COLO829 (cell line): ENCODE data around the gene FAM234A.
"Not testable (repeated sequence)": the region's sequence is repeated elsewhere in the genome, so short reads cannot be mapped to it uniquely, and the experiment has no call there.

Experiments
- DNase-seq: peaks from one replicate; pipeline ENCODE4 v3.0.0; 2012; ENCODE audit warnings: low spot score

FAM234A gene

DNA sequence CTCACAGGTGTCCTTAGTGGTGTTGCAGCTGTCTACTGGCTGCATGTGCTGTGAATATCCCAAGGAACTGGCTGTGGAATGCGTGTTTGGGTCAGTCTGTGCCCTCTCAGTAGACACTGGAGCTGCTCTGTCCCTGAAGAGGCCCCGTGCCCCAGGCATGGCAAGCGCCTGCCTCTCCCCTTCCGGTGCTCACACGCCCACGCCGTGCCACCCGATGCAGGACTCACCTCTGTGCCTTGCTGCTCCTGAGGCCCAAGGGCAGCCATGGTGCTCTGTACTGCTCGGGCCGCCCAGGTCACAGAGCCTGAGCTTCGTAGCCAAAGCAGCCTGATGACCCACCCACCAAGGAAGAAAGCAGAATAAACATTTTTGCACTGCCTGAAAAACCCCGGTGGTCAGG, 31.1 kb downstream of the FAM234A start:
- DNase-seq = peak; percentile 17

DNA sequence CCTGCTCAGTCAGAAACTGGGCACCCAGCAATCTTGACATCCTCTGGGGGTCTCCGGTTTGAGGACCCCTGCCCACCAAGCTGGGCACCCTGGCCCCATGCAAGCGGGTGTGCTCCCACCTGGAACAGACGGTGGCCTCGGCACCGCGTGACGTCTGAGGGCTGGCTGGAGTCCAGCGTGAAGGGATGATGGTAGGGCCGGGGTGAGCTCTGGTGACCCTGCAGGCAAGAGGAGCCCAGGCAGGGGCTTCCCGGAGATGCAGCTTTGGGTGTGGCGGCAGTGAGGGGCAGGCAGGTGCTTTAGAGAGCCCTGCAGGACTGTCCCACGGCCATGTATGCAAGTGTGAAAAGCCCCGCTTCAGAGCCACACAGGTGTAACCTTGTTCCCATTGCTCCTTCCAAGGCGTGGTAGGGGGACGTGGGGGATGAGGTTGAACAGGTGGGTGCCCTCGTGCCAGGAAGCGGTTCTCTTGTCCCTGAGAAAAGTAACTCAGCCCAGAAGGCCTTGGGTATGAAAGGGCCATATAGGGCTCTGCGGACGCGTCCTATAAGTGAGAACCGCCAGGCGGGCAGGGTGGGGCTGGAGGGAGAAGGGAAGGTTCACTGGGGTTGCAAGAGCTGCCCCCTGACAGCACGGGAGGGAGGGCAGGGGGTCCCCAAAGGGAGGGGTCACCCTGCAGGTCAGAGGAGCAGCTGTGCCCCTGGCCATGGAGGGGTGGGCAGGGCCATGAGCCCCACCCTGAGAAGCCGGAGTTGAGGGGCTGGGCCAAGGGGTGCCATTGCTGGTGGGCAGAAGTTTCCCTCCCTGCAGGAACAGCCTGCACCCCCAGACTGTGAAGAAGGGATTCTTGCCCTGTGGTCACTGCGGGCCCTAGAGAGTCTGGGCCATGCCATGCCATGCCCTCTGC, 31.9 kb downstream of the FAM234A start:
- DNase-seq = no peak

GRCh38 chr16:267562-267961, 32.9 kb downstream of the FAM234A start:
- not testable (repeated sequence) for DNase-seq

- no peak for DNase-seq
Observed at GRCh38 chr16:268141-269053, 33.8 kb downstream of the FAM234A start.

DNA sequence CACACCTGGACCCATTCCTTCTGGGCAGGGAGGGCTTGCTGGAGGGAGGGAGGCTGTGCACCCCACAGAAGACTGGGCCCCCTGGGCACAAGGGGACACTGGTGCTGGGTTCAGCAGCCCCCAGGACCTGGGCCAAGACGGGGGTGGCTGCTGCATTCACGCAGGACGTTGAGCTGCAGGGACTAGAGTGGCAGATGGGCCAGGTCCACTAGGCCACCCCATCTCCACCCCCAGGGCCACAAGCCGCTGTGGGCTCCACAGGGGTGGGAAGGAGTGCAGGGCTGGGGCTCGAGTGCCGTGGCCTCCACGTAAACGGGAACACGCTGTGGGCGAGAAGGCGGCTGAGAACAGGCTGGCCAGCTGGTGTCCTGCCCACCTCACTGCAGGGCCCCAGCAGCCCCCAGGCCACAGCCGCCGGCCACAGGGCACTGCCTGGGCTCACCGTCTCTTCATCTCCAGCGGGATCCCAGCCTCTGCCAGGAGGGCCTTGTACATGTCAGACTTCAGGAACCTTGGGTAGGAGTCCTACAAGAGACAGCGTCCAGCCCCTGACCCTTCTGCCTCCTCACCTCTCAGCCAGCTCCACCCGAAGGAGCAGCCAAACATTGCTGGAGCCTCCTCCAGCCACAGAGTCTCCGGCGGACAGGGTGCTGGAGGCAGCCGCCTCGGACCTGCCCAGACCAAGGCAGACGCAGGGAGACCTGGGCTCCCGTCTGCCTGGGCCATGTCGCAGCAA, 34.6 kb downstream of the FAM234A start:
- no peak for DNase-seq

GRCh38 chr16:270381-271255, 36.0 kb downstream of the FAM234A start:
- DNase-seq = no peak

- DNase-seq = no peak
Observed at GRCh38 chr16:272633-273546, 38.3 kb downstream of the FAM234A start.

- no peak for DNase-seq
Observed at GRCh38 chr16:273547-274421, 39.2 kb downstream of the FAM234A start.

GRCh38 chr16:275041-275641, 40.5 kb downstream of the FAM234A start:
- no peak for DNase-seq

DNA sequence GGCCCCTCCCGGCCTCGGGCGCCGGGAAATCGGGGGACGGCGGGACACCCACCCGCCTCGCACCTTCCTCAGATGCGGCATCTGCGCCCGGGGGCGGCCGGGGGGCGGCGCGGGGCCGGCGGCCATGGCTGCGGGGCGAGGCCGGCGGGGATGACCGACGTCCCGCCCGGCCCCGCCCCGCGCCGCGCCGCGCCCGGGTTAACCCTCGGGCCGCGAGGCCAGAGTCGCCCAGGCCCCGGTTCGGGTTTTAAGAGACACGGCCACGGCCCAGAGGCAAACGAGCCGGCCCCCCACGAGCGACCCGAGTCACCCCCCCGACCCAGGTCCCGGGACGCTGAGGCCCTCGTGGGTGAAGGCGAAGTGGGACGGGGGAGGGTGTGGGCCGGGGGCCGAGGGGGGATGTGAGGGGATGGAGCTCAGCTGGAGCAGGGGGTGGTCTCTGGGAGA, 41.2 kb downstream of the FAM234A start, which contains the start of gene RGS11:
Gene RGS11 (minus strand): TSS at position 159 of the 447 bp plus-strand sequence. CDS start 33 bp downstream, at position 126.
- no peak for DNase-seq

GRCh38 chr16:276426-277077, 41.9 kb downstream of the FAM234A start:
- DNase-seq = no peak

DNA sequence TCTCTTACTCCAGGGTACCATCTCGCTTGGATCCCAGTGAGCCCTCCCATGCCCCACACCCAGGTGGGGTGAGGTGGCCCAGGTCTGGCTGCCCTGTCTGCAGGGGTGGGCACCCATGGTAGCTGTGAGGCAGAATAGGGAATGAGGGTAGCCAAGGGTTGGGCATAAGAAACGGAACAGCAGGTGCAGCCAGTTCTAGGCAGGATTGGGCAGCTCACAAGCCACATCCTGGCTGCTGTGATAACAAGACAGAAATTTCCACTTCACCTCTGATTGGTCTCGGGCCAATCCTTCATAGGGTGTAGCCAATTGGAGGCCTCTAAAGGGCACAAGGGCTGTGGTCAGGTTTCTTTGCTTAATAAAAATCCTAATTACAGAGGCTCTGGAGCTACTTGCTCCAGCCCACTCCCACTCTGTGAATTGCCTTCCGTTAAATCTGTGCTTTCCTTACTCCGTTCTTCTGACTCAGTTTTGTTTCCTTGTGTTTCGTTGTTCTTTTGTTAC, 44.3 kb downstream of the FAM234A start:
- DNase-seq = no peak

DNA sequence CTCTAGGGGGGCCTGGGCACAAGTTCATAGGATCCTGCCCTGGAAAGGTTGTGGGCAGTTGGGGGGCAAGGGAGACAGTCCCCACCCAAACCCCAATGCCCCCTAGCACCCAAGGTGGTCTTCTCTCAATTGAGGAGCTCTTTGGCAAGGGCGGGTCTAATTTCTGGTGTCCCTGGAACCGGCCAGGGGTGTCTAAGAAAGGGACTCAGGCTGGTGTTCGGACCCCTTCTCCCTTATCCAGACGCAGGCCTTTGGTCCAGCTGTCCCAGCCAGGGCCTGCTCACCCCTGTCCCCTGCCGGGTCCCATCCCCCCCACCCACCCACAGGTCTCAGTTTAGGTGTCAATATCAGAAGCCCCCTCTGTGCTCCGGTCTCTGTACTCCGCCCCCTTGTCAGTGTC, 44.9 kb downstream of the FAM234A start:
- no peak for DNase-seq

GRCh38 chr16:280005-280460, 45.4 kb downstream of the FAM234A start:
- DNase-seq = no peak

DNA sequence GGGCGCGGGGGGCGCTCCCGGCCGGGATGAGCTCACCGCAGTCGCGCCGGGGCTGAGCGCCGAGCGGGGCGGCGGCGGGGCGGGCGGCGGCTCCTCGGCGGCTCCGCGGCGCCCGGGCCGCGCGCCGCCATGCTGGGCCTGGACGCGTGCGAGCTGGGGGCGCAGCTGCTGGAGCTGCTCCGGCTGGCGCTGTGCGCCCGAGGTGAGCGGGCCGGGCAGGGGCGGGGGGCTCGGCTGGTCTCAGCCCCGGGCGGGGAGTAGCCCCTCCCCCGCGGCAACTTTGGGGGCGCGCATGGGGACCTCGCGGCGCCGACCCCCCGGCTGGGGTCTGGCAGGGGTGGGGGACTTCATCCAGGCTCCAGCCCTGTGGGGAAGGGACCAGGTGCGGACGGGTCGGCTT, 45.9 kb downstream of the FAM234A start, which contains the start of gene ARHGDIG:
Gene ARHGDIG (plus strand): TSS at position 40 of the 400 bp plus-strand sequence. CDS start 90 bp downstream, at position 130.
- no peak for DNase-seq

GRCh38 chr16:280991-281659, 46.5 kb downstream of the FAM234A start:
- no peak for DNase-seq
